Type B pancreatic cell (in vitro differentiated cells): ENCODE measurements around the gene DGLUCY. TPM values are rescaled to one million over a fixed set of nuclear protein-coding genes. Genes with fewer than 3 reads are reported as not detected.

Experiments used
- DNase-seq: peaks from one replicate; pipeline ENCODE4 v3.0.0; 2021; ENCODE audit warnings: mixed read lengths; ENCODE audit not compliant: unreplicated experiment; ENCODE audit errors: extremely low spot score
- H3K27ac Mint-ChIP-seq: 2 replicates; pipeline ENCODE4 v1.8.0; 2021; ENCODE audit warnings: mild to moderate bottlenecking, mixed read lengths
- H3K27me3 Mint-ChIP-seq: 2 replicates; pipeline ENCODE4 v1.8.0; 2021; ENCODE audit warnings: mixed read lengths
- H3K36me3 Mint-ChIP-seq: 2 replicates; pipeline ENCODE4 v1.8.0; 2021; ENCODE audit warnings: mixed read lengths
- H3K4me1 Mint-ChIP-seq: one replicate; pipeline ENCODE4 v1.8.0; 2021; ENCODE audit warnings: mixed read lengths; ENCODE audit not compliant: unreplicated experiment
- H3K4me3 Mint-ChIP-seq: 2 replicates; pipeline ENCODE4 v1.8.0; 2021; ENCODE audit warnings: mild to moderate bottlenecking, mixed read lengths
- H3K9me3 Mint-ChIP-seq: 2 replicates; pipeline ENCODE4 v1.8.0; 2021; ENCODE audit warnings: mixed read lengths
- total RNA-seq: library from RNA; stranded (reverse); gene quantifications from 2 replicates; pipeline ENCODE4 v1.2.1, GENCODE V29; 2021; ENCODE audit warnings: low replicate concordance
- TF ChIP-seq, protein P1 (sequence below): fragments of 200-600 bp; sonication (generic); conservative IDR thresholded peaks from 2 replicates; pipeline ENCODE4 v1.5.0; 2021; ENCODE audit warnings: antibody characterized with exemption, mild to moderate bottlenecking

Gene DGLUCY
- total RNA-seq, 1 donor from 2014 or later = 37.5 TPM

GRCh38 chr14:91202234-91202974, 88.5 kb downstream of the DGLUCY start:
- Mint-ChIP-seq H3K27me3 (no peaks in the 10 kb centered on the region), H3K9me3 (peaks cover 4% of the 10 kb centered on the region), H3K4me3 (no peak overlapping the region), H3K4me1 (no peaks in the 10 kb centered on the region), H3K27ac (no peak overlapping the region), H3K36me3 (peaks cover 33% of the 10 kb centered on the region)
- no peak for DNase-seq
- TF ChIP-seq, protein P1, sequence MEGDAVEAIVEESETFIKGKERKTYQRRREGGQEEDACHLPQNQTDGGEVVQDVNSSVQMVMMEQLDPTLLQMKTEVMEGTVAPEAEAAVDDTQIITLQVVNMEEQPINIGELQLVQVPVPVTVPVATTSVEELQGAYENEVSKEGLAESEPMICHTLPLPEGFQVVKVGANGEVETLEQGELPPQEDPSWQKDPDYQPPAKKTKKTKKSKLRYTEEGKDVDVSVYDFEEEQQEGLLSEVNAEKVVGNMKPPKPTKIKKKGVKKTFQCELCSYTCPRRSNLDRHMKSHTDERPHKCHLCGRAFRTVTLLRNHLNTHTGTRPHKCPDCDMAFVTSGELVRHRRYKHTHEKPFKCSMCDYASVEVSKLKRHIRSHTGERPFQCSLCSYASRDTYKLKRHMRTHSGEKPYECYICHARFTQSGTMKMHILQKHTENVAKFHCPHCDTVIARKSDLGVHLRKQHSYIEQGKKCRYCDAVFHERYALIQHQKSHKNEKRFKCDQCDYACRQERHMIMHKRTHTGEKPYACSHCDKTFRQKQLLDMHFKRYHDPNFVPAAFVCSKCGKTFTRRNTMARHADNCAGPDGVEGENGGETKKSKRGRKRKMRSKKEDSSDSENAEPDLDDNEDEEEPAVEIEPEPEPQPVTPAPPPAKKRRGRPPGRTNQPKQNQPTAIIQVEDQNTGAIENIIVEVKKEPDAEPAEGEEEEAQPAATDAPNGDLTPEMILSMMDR = no peak

- no peaks in the 10 kb centered on the region for H3K4me1 Mint-ChIP-seq
- DNase-seq = no peak
Observed at GRCh38 chr14:91204657-91205056, 90.8 kb downstream of the DGLUCY start.

GRCh38 chr14:91205459-91205858, 91.6 kb downstream of the DGLUCY start:
- DNase-seq = no peak
- H3K27me3 Mint-ChIP-seq = no peaks in the 10 kb centered on the region
- H3K4me1 Mint-ChIP-seq = no peaks in the 10 kb centered on the region
- H3K36me3 Mint-ChIP-seq = peaks cover 31% of the 10 kb centered on the region
- H3K9me3 Mint-ChIP-seq = peaks cover 4% of the 10 kb centered on the region
- H3K27ac Mint-ChIP-seq = peak overlapping the region; percentile 29
- TF ChIP-seq, protein P1 = no peak
- H3K4me3 Mint-ChIP-seq = no peak overlapping the region

More at GRCh38 chr14:91204657-91205056, 90.8 kb downstream of the DGLUCY start:
- H3K4me3 Mint-ChIP-seq = no peak overlapping the region
- H3K27me3 Mint-ChIP-seq = no peaks in the 10 kb centered on the region
- no peak overlapping the region for H3K27ac Mint-ChIP-seq
- H3K9me3 Mint-ChIP-seq = peaks cover 4% of the 10 kb centered on the region
- peaks cover 28% of the 10 kb centered on the region for H3K36me3 Mint-ChIP-seq
- TF ChIP-seq, protein P1 = no peak

- no peak for DNase-seq
- Mint-ChIP-seq H3K4me3 (no peak overlapping the region), H3K4me1 (no peaks in the 10 kb centered on the region), H3K9me3 (no peaks in the 10 kb centered on the region), H3K36me3 (peaks cover 29% of the 10 kb centered on the region), H3K27me3 (no peaks in the 10 kb centered on the region), H3K27ac (no peak overlapping the region)
- TF ChIP-seq, protein P1 = no peak
Observed at GRCh38 chr14:91207008-91207407, 93.1 kb downstream of the DGLUCY start.

DNA sequence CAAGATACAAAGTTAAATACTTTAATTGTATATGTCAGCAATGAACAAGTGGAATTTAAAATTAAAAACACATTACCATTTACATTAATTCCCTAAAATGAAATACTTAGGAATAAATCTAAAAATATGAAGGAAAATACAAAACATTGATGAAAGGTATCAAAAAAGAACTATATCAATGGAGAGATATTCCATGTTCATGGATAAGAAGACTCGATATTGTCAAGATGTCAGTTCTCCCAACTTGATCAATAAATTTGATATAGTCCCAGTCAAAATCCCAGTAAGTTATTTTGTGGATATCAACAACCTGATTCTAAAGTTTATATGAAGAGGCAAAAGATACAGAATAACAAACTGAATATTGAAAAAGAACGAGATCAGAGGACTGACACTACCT, 97.1 kb downstream of the DGLUCY start:
- no peaks in the 10 kb centered on the region for H3K4me1 Mint-ChIP-seq
- TF ChIP-seq, protein P1 = no peak
- peaks cover 26% of the 10 kb centered on the region for H3K36me3 Mint-ChIP-seq
- no peak overlapping the region for H3K4me3 Mint-ChIP-seq
- H3K27ac Mint-ChIP-seq = no peak overlapping the region
- DNase-seq = no peak
- H3K9me3 Mint-ChIP-seq = no peaks in the 10 kb centered on the region
- no peaks in the 10 kb centered on the region for H3K27me3 Mint-ChIP-seq
